Measurements from ENCODE around the gene PMM2.

Gene PMM2

GRCh38 chr16:8849411-8850011 lies 51.9 kb downstream of the PMM2 start:
- Histone ChIP-seq H3K9ac (ENCODE audit: low read depth, low read length, poor library complexity, severe bottlenecking) (no peak overlapping the region), H3K79me2 (ENCODE audit: insufficient read depth, low read length) (no peaks in the 10 kb centered on the region), H3K4me1 (ENCODE audit: insufficient read depth, low read length, poor library complexity, severe bottlenecking) (no peaks in the 10 kb centered on the region), H3F3A (ENCODE audit: low read depth) (no peaks in the 10 kb centered on the region), H3K27me3 (ENCODE audit: insufficient read depth, low read length, poor library complexity, severe bottlenecking) (no peaks in the 10 kb centered on the region), H3K4me2 (ENCODE audit: low read depth, low read length, poor library complexity, severe bottlenecking) (peak overlapping the region; percentile 51), H3K9me3 (ENCODE audit: insufficient read depth, low read depth, low read length) (no peaks in the 10 kb centered on the region), H4K20me1 (ENCODE audit: insufficient read depth, low read length, poor library complexity, severe bottlenecking) (no peaks in the 10 kb centered on the region), H2AFZ (ENCODE audit: low read length) (no peak overlapping the region), H3K4me3 (ENCODE audit: low read length, poor library complexity, severe bottlenecking) (no peak overlapping the region), H3K9me2 (replicated peaks; ENCODE audit: low read depth, low read length) (no peaks in the 10 kb centered on the region), H3K36me3 (ENCODE audit: insufficient read depth, low read length) (peaks cover 38% of the 10 kb centered on the region; the same call in 1 of the 2 replicates)
- TF ChIP-seq CTCF (conservative IDR thresholded peaks at IDR 0.05; ENCODE audit: low read length) (no peak), EZH2phosphoT487 (IDR thresholded peaks at IDR 0.05; ENCODE audit: borderline replicate concordance) (no peak)

DNA sequence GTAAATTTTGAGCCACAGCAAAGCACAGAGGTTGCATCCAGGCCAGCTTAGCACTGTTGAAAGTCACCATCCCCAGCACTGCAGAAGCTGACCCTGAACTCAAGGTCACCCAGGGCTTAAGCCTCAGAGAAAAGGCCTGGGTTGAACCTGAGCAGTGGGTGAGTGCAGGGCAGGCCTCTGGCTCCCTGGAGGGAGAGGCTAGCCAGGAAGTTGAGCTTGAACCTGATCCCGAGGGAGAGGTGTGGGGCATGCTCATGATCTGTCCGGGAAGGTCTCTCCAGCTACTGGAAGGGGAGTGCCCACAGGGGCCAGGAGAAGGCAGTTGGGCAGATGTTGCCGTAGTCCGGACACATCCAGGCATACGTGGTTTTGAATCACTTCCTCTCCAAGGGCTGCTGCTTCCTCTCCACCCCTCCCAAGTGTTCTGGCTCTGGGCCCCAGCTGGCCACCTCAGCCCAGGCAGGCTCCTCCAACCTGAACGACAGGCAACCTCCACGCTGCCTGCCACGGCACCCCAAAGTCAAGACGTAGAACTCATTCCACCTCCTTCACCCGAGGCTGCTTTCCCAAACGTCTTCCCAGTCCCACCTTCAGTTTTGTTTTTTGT lies 52.7 kb downstream of the PMM2 start:
- no peak overlapping the region for H3K9ac ChIP-seq (ENCODE audit: low read depth, low read length, poor library complexity, severe bottlenecking)

GRCh38 chr16:8851761-8852403 lies 54.2 kb downstream of the PMM2 start:
- no peak overlapping the region for H3K4me2 ChIP-seq (ENCODE audit: low read depth, low read length, poor library complexity, severe bottlenecking)
- H3K9ac ChIP-seq (ENCODE audit: low read depth, low read length, poor library complexity, severe bottlenecking), result no peak overlapping the region
- H3K27me3 ChIP-seq (ENCODE audit: insufficient read depth, low read length, poor library complexity, severe bottlenecking), result no peaks in the 10 kb centered on the region
- no peaks in the 10 kb centered on the region for H3K4me1 ChIP-seq (ENCODE audit: insufficient read depth, low read length, poor library complexity, severe bottlenecking)
- no peaks in the 10 kb centered on the region for H3K9me2 ChIP-seq (replicated peaks; ENCODE audit: low read depth, low read length)
- TF ChIP-seq CTCF (conservative IDR thresholded peaks at IDR 0.05; ENCODE audit: low read length), result no peak
- no peak for TF ChIP-seq EZH2phosphoT487 (IDR thresholded peaks at IDR 0.05; ENCODE audit: borderline replicate concordance)
- no peaks in the 10 kb centered on the region for H3F3A ChIP-seq (ENCODE audit: low read depth)
- H2AFZ ChIP-seq (ENCODE audit: low read length), result no peak overlapping the region
- H3K36me3 ChIP-seq (ENCODE audit: insufficient read depth, low read length), result peaks cover 59% of the 10 kb centered on the region; the same call in 1 of the 2 replicates
- no peaks in the 10 kb centered on the region for H4K20me1 ChIP-seq (ENCODE audit: insufficient read depth, low read length, poor library complexity, severe bottlenecking)
- no peaks in the 10 kb centered on the region for H3K79me2 ChIP-seq (ENCODE audit: insufficient read depth, low read length)
- H3K9me3 ChIP-seq (ENCODE audit: insufficient read depth, low read depth, low read length), result no peaks in the 10 kb centered on the region
- H3K4me3 ChIP-seq (ENCODE audit: low read length, poor library complexity, severe bottlenecking), result no peak overlapping the region

More for the DNA sequence above, 52.7 kb downstream of the PMM2 start:
- Histone ChIP-seq H3K9me3 (ENCODE audit: insufficient read depth, low read depth, low read length) (no peaks in the 10 kb centered on the region), H3K27me3 (ENCODE audit: insufficient read depth, low read length, poor library complexity, severe bottlenecking) (no peaks in the 10 kb centered on the region), H3K79me2 (ENCODE audit: insufficient read depth, low read length) (no peaks in the 10 kb centered on the region), H3K36me3 (ENCODE audit: insufficient read depth, low read length) (peaks cover 47% of the 10 kb centered on the region; the same call in 1 of the 2 replicates), H2AFZ (ENCODE audit: low read length) (no peak overlapping the region), H4K20me1 (ENCODE audit: insufficient read depth, low read length, poor library complexity, severe bottlenecking) (no peaks in the 10 kb centered on the region), H3K4me2 (ENCODE audit: low read depth, low read length, poor library complexity, severe bottlenecking) (peak overlapping the region; percentile 51), H3K9me2 (replicated peaks; ENCODE audit: low read depth, low read length) (no peaks in the 10 kb centered on the region), H3K4me3 (ENCODE audit: low read length, poor library complexity, severe bottlenecking) (no peak overlapping the region), H3K4me1 (ENCODE audit: insufficient read depth, low read length, poor library complexity, severe bottlenecking) (no peaks in the 10 kb centered on the region), H3F3A (ENCODE audit: low read depth) (no peaks in the 10 kb centered on the region)
- TF ChIP-seq CTCF (conservative IDR thresholded peaks at IDR 0.05; ENCODE audit: low read length) (no peak), EZH2phosphoT487 (IDR thresholded peaks at IDR 0.05; ENCODE audit: borderline replicate concordance) (no peak)

All from Loucy (cell line).